HepG2 (cell line): ENCODE results near the gene LAMA5. TPM values are rescaled to one million over a fixed set of nuclear protein-coding genes. Genes with fewer than 3 reads are reported as not detected.

Experiments
- EHMT2 ChIP-seq: fragments of 200-600 bp; sonication (generic); IDR thresholded peaks from 2 replicates; pipeline ENCODE4 v1.7.0; 2017; ENCODE audit warnings: antibody characterized with exemption, low read depth, low read length, borderline replicate concordance
- HOXD1 ChIP-seq: sonication (generic); formaldehyde crosslinking; IDR thresholded peaks from 2 replicates; pipeline ENCODE4 v1.5.0; 2020; ENCODE audit warnings: missing genetic modification reagents
- NCOA5 ChIP-seq: sonication (generic); formaldehyde crosslinking; IDR thresholded peaks from 2 replicates; pipeline ENCODE4 v1.4.0; 2020; ENCODE audit warnings: missing genetic modification reagents
- TRIM24 ChIP-seq: sonication (generic); formaldehyde crosslinking; IDR thresholded peaks from 2 replicates; pipeline ENCODE4 v1.8.0; 2022; ENCODE audit warnings: mild to moderate bottlenecking, missing genetic modification reagents
- YY1 ChIP-seq: IDR thresholded peaks from 2 replicates; pipeline ENCODE4 v1.6.1; 2011; ENCODE audit warnings: low read length, low read depth, moderate library complexity, mild to moderate bottlenecking; ENCODE audit not compliant: insufficient read depth, insufficient replicate concordance
- ZBTB38 ChIP-seq: sonication (generic); formaldehyde crosslinking; IDR thresholded peaks from 2 replicates; pipeline ENCODE4 v1.5.1; 2020; ENCODE audit warnings: mild to moderate bottlenecking, missing genetic modification reagents
- polyA plus RNA-seq, 8 experiments: library from polyadenylated mRNA; depleted of rRNA in 3 of 8; stranded (reverse) in 7 of 8; unstranded in 1 of 8; fragments of >200 nt; fragmentation: Illumina TruSeq in 4 of 8; extraction: Trizol in 4 of 8; gene quantifications; 2 replicates each; pipeline versions ENCODE4 v1.2.1 to v1.2.3, GENCODE V29; 2011 to 2016; ENCODE audit warnings: low read depth in 4 of 8, missing spikeins in 1 of 8, mixed read lengths in 1 of 8; ENCODE audit not compliant: insufficient read depth in 1 of 8
- total RNA-seq, 5 experiments: library from RNA; depleted of rRNA; stranded (reverse); fragments of >200 nt; fragmentation: Illumina TruSeq; extraction: Trizol; gene quantifications; 2 replicates each; pipeline ENCODE4 v1.2.3, GENCODE V29; 2016; ENCODE audit warnings: low read depth in 1 of 5
- TF ChIP-seq, protein P1 (sequence below): sonication (generic); formaldehyde crosslinking; conservative IDR thresholded peaks from 2 replicates; pipeline ENCODE4 v1.8.0; 2022; ENCODE audit warnings: mild to moderate bottlenecking, moderate library complexity, missing genetic modification reagents
- TF ChIP-seq, protein P2 (sequence below): sonication (generic); formaldehyde crosslinking; IDR thresholded peaks from 2 replicates; pipeline ENCODE4 v1.5.0; 2020; ENCODE audit warnings: missing genetic modification reagents
- TF ChIP-seq, protein P3 (sequence below): sonication (generic); formaldehyde crosslinking; IDR thresholded peaks from 2 replicates; pipeline ENCODE4 v1.5.0; 2020; ENCODE audit warnings: missing genetic modification reagents
- TF ChIP-seq, protein P4 (sequence below), 2 experiments: fragments of 450-650 bp in 1 of 2; sonication (generic) in 1 of 2; formaldehyde crosslinking in 1 of 2; IDR thresholded peaks; 2 replicates each; pipeline versions ENCODE4 v1.6.1 to v1.8.0; 2016 to 2022; ENCODE audit warnings: antibody characterized with exemption in 1 of 2, mild to moderate bottlenecking in 1 of 2, missing genetic modification reagents in 1 of 2

Gene LAMA5
- total and polyA plus RNA-seq, 2 of the 13 experiments (the other 11 are each of a cell fraction or from before 2014, with no cell fraction given): 21.0 to 44.7 TPM

DNA sequence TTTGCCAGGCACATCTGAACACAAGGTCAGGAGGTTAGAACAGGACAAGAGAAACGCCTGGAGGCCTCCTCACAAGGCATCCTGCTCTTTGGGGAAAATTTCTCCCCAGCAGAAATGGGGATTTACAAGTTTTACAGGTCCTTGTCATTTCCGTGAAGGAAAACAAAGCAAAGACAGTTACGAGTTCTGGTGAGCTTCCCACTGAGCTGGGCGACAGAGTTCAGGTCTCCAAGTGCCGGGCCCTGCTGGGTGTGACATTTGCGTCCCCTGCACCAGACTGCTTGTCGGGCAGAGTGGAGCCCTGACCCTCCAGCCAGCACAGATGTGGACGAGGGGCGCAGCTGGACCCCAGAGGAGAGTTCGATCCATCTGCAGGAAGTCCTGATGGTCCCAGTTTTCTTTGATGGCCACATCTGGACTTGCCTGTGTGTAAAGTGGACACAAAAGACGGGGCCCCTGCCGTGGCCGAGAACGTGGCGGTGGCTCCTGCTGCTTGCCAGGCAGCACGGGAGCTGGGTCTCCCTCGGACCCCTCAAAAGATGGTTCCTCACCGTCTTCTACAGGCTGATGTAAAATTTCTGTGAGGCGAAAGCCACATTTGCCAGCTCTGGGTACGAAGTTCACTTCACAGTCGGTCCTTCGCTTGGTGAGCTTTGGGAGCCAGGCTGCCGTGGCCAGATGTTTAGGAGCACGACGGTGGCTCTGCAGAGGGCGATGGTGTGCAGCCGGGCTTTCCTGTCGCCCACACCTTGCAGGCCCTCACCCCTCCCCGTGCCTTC lies 69.5 kb downstream of the LAMA5 start (continued):
- TF ChIP-seq, protein P1, sequence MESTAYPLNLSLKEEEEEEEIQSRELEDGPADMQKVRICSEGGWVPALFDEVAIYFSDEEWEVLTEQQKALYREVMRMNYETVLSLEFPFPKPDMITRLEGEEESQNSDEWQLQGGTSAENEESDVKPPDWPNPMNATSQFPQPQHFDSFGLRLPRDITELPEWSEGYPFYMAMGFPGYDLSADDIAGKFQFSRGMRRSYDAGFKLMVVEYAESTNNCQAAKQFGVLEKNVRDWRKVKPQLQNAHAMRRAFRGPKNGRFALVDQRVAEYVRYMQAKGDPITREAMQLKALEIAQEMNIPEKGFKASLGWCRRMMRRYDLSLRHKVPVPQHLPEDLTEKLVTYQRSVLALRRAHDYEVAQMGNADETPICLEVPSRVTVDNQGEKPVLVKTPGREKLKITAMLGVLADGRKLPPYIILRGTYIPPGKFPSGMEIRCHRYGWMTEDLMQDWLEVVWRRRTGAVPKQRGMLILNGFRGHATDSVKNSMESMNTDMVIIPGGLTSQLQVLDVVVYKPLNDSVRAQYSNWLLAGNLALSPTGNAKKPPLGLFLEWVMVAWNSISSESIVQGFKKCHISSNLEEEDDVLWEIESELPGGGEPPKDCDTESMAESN (CRISPR knock-in tag): no peak
- 0 out of 2 replicates have a peak, but pooled peaks have one; percentile 35 for TF ChIP-seq HOXD1 (CRISPR knock-in tag)
- TF ChIP-seq YY1: no peak
- no peak for TF ChIP-seq NCOA5
- TF ChIP-seq TRIM24: no peak
- TF ChIP-seq, protein P2, sequence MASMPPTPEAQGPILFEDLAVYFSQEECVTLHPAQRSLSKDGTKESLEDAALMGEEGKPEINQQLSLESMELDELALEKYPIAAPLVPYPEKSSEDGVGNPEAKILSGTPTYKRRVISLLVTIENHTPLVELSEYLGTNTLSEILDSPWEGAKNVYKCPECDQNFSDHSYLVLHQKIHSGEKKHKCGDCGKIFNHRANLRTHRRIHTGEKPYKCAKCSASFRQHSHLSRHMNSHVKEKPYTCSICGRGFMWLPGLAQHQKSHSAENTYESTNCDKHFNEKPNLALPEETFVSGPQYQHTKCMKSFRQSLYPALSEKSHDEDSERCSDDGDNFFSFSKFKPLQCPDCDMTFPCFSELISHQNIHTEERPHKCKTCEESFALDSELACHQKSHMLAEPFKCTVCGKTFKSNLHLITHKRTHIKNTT (CRISPR knock-in tag): no peak
- TF ChIP-seq, protein P3, sequence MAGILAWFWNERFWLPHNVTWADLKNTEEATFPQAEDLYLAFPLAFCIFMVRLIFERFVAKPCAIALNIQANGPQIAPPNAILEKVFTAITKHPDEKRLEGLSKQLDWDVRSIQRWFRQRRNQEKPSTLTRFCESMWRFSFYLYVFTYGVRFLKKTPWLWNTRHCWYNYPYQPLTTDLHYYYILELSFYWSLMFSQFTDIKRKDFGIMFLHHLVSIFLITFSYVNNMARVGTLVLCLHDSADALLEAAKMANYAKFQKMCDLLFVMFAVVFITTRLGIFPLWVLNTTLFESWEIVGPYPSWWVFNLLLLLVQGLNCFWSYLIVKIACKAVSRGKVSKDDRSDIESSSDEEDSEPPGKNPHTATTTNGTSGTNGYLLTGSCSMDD (CRISPR knock-in tag): no peak
- TF ChIP-seq ZBTB38: peak; percentile 43; the same call in 1 of the 2 replicates
- TF ChIP-seq EHMT2: no peak
- TF ChIP-seq, protein P4, sequence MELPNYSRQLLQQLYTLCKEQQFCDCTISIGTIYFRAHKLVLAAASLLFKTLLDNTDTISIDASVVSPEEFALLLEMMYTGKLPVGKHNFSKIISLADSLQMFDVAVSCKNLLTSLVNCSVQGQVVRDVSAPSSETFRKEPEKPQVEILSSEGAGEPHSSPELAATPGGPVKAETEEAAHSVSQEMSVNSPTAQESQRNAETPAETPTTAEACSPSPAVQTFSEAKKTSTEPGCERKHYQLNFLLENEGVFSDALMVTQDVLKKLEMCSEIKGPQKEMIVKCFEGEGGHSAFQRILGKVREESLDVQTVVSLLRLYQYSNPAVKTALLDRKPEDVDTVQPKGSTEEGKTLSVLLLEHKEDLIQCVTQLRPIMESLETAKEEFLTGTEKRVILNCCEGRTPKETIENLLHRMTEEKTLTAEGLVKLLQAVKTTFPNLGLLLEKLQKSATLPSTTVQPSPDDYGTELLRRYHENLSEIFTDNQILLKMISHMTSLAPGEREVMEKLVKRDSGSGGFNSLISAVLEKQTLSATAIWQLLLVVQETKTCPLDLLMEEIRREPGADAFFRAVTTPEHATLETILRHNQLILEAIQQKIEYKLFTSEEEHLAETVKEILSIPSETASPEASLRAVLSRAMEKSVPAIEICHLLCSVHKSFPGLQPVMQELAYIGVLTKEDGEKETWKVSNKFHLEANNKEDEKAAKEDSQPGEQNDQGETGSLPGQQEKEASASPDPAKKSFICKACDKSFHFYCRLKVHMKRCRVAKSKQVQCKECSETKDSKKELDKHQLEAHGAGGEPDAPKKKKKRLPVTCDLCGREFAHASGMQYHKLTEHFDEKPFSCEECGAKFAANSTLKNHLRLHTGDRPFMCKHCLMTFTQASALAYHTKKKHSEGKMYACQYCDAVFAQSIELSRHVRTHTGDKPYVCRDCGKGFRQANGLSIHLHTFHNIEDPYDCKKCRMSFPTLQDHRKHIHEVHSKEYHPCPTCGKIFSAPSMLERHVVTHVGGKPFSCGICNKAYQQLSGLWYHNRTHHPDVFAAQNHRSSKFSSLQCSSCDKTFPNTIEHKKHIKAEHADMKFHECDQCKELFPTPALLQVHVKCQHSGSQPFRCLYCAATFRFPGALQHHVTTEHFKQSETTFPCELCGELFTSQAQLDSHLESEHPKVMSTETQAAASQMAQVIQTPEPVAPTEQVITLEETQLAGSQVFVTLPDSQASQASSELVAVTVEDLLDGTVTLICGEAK (IDR thresholded peaks at IDR 0.05): no peak
- TF ChIP-seq, protein P4 (CRISPR knock-in tag; IDR thresholded peaks at IDR 0.05): no peak
